Measurements from ENCODE around the gene SYTL5.

The SYTL5 gene

DNA sequence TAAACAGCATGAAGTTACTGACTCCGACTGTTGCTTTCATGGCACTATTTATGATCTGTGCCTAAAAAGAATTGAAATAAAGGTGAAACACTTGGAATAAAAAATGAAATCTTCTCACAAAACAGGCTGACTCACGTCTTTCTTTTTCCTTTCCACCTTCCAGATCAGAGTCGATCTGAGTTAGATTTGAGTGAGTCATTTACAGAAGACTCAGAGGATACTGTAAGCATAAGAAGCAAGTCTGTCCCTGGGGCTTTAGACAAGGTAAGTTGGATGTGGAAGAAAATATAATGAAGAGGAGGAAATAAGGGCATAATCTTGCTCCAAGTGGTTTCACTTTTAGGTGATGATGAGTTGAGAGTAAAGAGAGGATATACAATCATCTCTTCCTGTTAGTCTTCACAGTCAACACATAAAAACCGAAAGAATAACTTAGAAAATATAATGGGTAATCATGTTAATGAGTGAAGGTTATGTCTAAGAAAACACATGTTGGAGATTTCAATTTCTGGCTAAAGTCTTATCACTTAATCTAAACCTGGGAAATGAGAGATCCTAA lies 89.7 kb downstream of the SYTL5 start:
- DNase-seq: no peak

DNA sequence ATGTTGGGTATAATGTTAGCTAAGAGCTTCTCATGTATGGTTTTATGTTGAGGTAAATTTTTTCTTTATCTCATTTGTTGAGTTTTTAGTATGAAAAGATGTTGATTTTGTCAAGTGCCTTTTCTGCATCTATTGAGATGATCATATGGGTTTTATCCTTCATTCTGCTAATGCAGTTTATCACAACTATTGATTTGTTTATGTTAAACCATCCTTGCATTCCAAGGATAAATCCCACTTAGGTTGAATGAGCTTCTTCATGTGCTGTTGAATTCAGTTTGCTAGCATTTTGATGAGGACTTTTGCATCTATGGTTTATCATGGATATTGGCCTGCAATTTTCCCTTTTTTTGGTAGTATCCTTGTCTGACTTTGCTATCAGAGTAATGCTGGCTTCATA lies 93.3 kb downstream of the SYTL5 start:
- DNase-seq: no peak

DNA sequence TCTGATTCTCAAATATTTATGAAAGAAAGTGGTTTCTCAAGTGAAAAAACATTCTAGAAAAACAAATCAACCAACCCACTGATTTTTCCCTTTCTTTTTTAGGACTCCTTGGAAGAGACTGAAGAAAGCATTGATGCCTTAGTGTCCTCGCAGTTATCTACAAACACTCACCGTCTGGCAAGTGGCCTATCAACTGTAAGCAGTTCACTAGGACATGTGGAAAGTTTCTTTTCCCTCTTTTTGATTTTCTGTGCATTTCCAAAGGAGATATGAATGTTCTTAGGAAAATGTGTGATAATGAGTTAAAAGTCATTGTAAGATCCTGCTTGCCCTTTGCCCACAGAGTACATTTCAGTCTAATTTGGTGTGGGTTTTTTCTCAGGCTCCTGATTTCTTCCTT lies 95.9 kb downstream of the SYTL5 start:
- DNase-seq: no peak

- no peak for DNase-seq
Measured at GRCh38 chrX:38102875-38103274, 96.5 kb downstream of the SYTL5 start.

- DNase-seq: no peak
Measured at GRCh38 chrX:38103857-38104812, 97.8 kb downstream of the SYTL5 start.

GRCh38 chrX:38105216-38105725 lies 98.9 kb downstream of the SYTL5 start:
- no peak for DNase-seq

- DNase-seq: no peak
Measured at GRCh38 chrX:38106991-38107655, 100.8 kb downstream of the SYTL5 start.

DNA sequence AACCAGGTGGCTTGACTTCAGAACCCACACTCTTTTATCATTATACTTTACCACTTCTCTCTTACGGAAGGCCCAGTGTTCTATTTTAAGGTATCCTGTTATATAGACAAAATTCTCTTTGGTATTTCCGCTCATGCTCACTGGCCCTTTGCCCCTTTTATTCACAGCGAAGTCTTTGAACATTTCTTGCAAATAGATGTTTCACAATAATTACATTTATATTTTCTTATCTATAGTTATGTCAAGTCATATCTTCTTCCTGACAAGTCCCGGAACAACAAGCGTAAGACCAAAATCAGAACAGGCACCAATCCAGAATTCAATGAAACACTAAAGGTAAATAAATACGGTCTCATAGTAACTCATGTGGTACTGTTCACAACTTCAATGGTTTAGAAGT lies 102.0 kb downstream of the SYTL5 start:
- no peak for DNase-seq

- no peak for DNase-seq
Measured at GRCh38 chrX:38109042-38109898, 102.9 kb downstream of the SYTL5 start.

DNA sequence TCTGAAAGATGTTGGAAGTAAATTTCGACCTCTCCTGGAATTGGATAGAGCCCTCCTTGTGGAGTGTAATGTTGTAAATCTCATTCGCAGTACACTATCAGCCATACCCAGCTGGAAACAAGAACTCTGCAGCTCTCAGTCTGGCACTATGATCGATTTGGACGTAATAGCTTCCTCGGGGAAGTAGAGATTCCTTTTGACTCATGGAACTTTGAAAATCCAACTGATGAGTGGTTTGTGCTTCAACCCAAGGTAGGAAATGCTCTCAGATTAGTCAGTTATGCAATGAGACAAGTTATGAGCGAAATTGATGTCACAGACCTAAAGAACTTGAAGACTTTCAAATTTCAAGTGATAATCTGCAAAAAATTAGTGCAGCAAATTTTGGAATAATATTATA lies 103.9 kb downstream of the SYTL5 start:
- no peak for DNase-seq

GRCh38 chrX:38111196-38111595 lies 104.8 kb downstream of the SYTL5 start:
- no peak for DNase-seq

- DNase-seq: no peak
Measured at GRCh38 chrX:38112566-38112965, 106.2 kb downstream of the SYTL5 start.

DNA sequence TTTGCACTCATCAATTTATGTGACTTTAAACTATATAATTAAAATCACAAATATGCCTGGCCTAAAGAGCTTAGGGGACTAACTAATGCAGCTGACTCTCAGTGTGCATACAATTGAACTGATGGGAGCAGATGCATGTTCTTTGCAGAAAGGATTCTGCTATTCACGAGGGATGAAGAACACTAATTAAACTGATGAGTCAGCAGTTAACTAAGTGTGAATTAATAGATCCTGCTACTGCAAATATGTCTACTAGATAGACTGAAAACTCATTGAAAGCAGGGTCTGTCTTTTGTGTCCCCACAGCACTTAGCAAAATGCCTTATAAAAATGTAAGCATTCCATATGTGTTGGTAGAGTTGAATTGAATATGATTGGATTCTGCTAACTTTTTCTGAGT lies 110.4 kb downstream of the SYTL5 start:
- no peak for DNase-seq

DNA sequence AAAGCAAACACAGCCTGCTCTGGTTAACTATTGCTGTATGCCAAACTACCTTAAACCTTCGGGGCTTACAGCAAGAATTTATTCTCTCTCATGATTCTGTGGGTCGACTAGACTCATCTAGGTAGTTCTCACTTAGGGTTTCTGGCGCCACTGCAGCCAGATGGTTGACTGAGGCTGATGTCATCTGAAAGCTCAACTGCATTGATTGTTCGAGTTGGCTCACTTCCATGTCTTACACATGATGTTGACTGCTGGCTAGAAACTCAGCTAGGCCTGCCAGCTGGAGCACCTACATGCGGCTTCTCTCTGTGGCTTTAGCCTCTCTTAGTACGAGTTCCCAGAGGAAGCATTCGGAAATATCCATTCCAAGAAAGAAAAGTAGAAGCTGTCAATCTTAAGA lies 111.1 kb downstream of the SYTL5 start:
- DNase-seq: no peak

GRCh38 chrX:38124000-38124399 lies 117.6 kb downstream of the SYTL5 start:
- DNase-seq: no peak

DNA sequence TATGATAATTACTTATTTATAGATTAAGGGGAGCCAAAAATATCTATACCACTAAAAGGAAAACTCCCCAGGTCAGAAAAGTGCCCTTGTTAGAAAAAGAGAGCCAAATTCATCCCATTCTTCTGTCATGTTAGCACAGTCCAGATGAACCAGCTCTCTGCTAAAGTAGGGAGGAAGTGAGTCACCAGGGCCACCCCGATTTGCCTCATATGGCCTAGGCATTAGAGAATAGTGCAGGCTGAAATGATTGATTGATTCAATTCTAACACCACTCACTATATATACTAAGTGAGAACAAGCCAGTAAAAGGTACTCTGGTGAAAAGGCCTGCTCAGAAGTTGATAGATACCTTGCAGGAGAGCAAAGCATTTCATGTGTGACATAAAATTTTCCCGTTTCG lies 119.8 kb downstream of the SYTL5 start:
- DNase-seq: no peak

- DNase-seq: no peak
Measured at GRCh38 chrX:38127961-38128360, 121.6 kb downstream of the SYTL5 start.

DNA sequence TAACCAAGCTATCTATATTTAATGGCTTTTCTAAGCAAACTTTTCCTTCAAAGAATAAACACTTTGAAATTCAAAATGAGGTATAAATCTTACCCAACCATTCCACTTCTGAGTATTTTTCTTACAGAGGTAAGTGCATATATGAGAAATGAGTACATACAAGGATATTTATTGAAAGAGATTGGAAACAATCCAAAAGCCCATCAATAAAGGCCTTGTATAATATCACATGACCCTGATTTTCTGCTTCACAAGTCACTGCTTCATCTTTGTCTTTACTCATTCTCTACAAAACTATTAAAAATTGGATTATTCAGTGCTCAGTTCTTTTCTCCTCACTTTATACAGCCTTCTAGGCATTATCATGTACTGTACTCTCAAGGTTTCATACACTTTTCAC lies 123.0 kb downstream of the SYTL5 start:
- DNase-seq: no peak

GRCh38 chrX:38138157-38138891 lies 132.0 kb downstream of the SYTL5 start:
- no peak for DNase-seq

DNA sequence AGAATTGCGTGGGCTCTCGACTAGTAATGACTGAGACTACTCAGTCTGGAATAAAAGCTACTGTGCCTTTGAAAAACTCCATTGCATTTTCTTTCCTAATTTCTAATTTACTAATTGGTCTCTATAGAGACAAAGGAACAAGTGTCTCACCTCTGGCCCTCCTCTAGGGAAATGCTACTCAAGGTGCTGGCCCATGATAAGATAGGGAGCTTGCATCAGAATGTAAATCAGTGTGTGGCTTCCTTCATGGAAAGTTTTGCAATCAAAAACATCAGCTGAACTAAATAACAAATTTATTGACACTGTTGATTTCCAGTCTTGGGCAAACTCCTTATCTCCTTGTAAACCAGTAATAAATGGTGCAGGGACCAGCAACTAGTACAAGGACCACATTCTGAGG lies 132.5 kb downstream of the SYTL5 start:
- DNase-seq: no peak

- no peak for DNase-seq
Measured at GRCh38 chrX:38142610-38143009, 136.3 kb downstream of the SYTL5 start.

GRCh38 chrX:38149016-38149415 lies 142.7 kb downstream of the SYTL5 start:
- DNase-seq: no peak
